Endothelial cell (in vitro differentiated cells): Measurements from ENCODE around the gene PTGES. TPM values are rescaled to one million over a fixed set of nuclear protein-coding genes. Genes with fewer than 3 reads are reported as not detected.

ENCODE experiments used
- DNase-seq: peaks from one replicate; pipeline ENCODE4 v3.0.0; 2021; ENCODE audit warnings: low spot score
- H3K27ac Mint-ChIP-seq: one replicate; pipeline ENCODE4 v1.8.0; 2021; ENCODE audit warnings: mixed read lengths, inconsistent platforms; ENCODE audit not compliant: unreplicated experiment
- H3K27me3 Mint-ChIP-seq: one replicate; pipeline ENCODE4 v1.8.0; 2021; ENCODE audit warnings: mild to moderate bottlenecking, moderate library complexity, mixed read lengths, inconsistent platforms; ENCODE audit not compliant: unreplicated experiment
- H3K36me3 Mint-ChIP-seq: one replicate; pipeline ENCODE4 v1.8.0; 2021; ENCODE audit warnings: mild to moderate bottlenecking, low read depth, mixed read lengths, inconsistent platforms; ENCODE audit not compliant: unreplicated experiment
- H3K4me1 Mint-ChIP-seq: one replicate; pipeline ENCODE4 v1.8.0; 2021; ENCODE audit warnings: mild to moderate bottlenecking, mixed read lengths, inconsistent platforms; ENCODE audit not compliant: unreplicated experiment
- H3K4me3 Mint-ChIP-seq: one replicate; pipeline ENCODE4 v1.8.0; 2021; ENCODE audit warnings: mild to moderate bottlenecking, mixed read lengths, inconsistent platforms; ENCODE audit not compliant: unreplicated experiment
- H3K9me3 Mint-ChIP-seq: one replicate; pipeline ENCODE4 v1.8.0; 2021; ENCODE audit warnings: mixed read lengths, inconsistent platforms; ENCODE audit not compliant: unreplicated experiment
- CTCF ChIP-seq: fragments of 200-600 bp; sonication (generic); IDR thresholded peaks from one replicate; pipeline ENCODE4 v1.5.0; 2021; ENCODE audit warnings: antibody characterized with exemption; ENCODE audit not compliant: unreplicated experiment
- total RNA-seq: library from RNA; stranded (reverse); fragmentation: NEBNext Ultra II Directional; extraction: Animal tissue kit (Norgen Biotek cat#: 25700); gene quantifications from one replicate; pipeline ENCODE4 v1.2.1, GENCODE V29; 2021; ENCODE audit not compliant: unreplicated experiment

PTGES gene
- total RNA-seq, 1 donor from 2014 or later, result 0.15 TPM

- Mint-ChIP-seq H3K36me3 (no peaks in the 10 kb centered on the region), H3K27ac (no peak overlapping the region), H3K27me3 (peaks cover 8% of the 10 kb centered on the region), H3K4me1 (peaks cover 3% of the 10 kb centered on the region), H3K9me3 (no peaks in the 10 kb centered on the region), H3K4me3 (no peak overlapping the region)
- TF ChIP-seq CTCF, result no peak
- no peak for DNase-seq
These were observed 48.0 kb downstream of the PTGES start for GRCh38 chr9:129704807-129705206.

- Mint-ChIP-seq H3K36me3 (no peaks in the 10 kb centered on the region), H3K9me3 (no peaks in the 10 kb centered on the region), H3K27me3 (peaks cover 8% of the 10 kb centered on the region), H3K4me3 (no peak overlapping the region), H3K27ac (no peak overlapping the region), H3K4me1 (peaks cover 3% of the 10 kb centered on the region)
- no peak for TF ChIP-seq CTCF
- no peak for DNase-seq
These were observed 49.0 kb downstream of the PTGES start for GRCh38 chr9:129703667-129704355.

DNA sequence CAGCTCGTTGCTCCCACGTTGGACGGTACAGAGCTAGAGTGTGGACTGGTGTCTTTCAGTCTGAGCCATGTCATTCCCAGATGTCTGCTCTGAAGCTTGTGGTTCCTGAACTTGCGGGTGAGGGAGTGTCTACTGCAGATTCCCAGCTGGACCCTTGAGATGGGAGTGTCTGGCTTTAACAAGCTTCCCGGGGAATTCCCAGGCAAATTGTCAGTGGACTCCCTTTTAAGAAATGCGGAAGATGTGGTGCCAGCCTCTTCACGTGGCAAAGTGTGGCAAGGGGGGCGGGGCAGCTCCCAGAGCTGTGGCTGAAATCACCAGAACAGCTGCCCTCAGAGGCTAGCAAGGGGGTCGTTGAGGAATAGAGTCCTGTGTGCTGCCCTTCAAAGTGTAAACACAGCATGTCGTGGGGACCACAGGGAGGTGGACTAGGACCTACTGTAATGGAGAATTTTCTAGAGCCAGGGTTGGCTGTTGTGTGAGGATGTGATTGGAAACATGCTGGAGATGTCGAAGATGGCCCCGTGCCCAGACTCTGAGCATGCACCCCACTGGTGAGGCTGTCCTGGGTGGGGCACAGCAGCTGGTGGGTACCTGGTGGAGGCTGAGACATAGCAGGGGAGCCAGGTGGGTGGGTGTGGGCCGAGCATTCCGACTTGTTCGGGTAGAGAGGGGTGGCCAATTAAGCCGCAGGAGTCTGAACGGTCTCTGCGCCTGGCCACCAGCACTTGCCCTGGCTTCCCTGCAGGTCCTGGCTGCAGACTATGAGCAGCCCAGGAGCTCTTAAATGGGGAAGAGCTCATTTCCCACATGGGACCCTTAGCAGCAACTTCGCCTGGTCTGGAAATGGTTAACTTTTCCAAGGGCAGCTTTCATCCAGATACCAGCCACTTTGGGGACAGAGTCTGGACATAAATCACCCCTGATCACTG lies 50.0 kb downstream of the PTGES start:
- Mint-ChIP-seq H3K27me3 (peaks cover 11% of the 10 kb centered on the region), H3K36me3 (no peaks in the 10 kb centered on the region), H3K4me1 (peaks cover 3% of the 10 kb centered on the region), H3K9me3 (no peaks in the 10 kb centered on the region), H3K4me3 (no peak overlapping the region), H3K27ac (no peak overlapping the region)
- DNase-seq, result no peak
- no peak for TF ChIP-seq CTCF

GRCh38 chr9:129701549-129701948 lies 51.3 kb downstream of the PTGES start:
- H3K27ac Mint-ChIP-seq, result no peak overlapping the region
- H3K4me3 Mint-ChIP-seq, result no peak overlapping the region

More at GRCh38 chr9:129701549-129701948, 51.3 kb downstream of the PTGES start:
- DNase-seq, result no peak
- Mint-ChIP-seq H3K27me3 (peaks cover 11% of the 10 kb centered on the region), H3K36me3 (no peaks in the 10 kb centered on the region), H3K9me3 (no peaks in the 10 kb centered on the region), H3K4me1 (peaks cover 3% of the 10 kb centered on the region)
- no peak for TF ChIP-seq CTCF
